Endothelial cell of umbilical vein (primary cell): Measurements from ENCODE around the gene SMARCAL1. TPM values are rescaled to one million over a fixed set of nuclear protein-coding genes. Genes with fewer than 3 reads are reported as not detected.

Source experiments
- BruUV-seq: library from RNA; stranded (reverse); fragments of 400-500 nt; replicated peaks from 2 replicates; lab custom pipeline; 2021; lab: Mats Ljungman, UMichigan
- CTCF ChIA-PET: fragments of 300-600, 350-600 bp; sonication (Branson Sonifier 250); formaldehyde crosslinking; loops from one replicate; lab custom pipeline; 2021; ENCODE audit warnings: antibody characterized with exemption, inconsistent platforms; lab: Charles Lee
- POLR2A ChIA-PET: fragments of 300-600, 350-600 bp; sonication (Branson Sonifier 250); formaldehyde crosslinking; loops from one replicate; lab custom pipeline; 2021; ENCODE audit warnings: antibody characterized with exemption, inconsistent platforms; lab: Charles Lee
- DNase-seq: peaks from one replicate; pipeline ENCODE4 v3.0.0-alpha.2; 2011; ENCODE audit warnings: low read depth, low spot score
- FAIRE-seq: peaks from 2 replicates; lab custom pipeline; 2011; peaks lifted over from hg19 to GRCh38; lab: Jason Lieb, UNC
- H2AFZ ChIP-seq: 2 replicates; pipeline ENCODE4 v1.6.0; 2012; ENCODE audit warnings: low read depth, low read length, control low read depth, inconsistent platforms
- H3K27ac ChIP-seq: 2 replicates; pipeline ENCODE4 v1.5.1; 2011; ENCODE audit warnings: low read depth, mild to moderate bottlenecking, control low read depth, low read length, moderate library complexity; ENCODE audit not compliant: insufficient read depth
- H3K27me3 ChIP-seq, 2 experiments: 2 replicates each; pipeline versions ENCODE4 v1.6.0 to v1.6.1; 2011; ENCODE audit warnings: low read length in 2 of 2, mixed read lengths in 1 of 2; ENCODE audit not compliant: control insufficient read depth in 2 of 2, insufficient read depth in 2 of 2
- H3K36me3 ChIP-seq, 2 experiments: 2 replicates in 1 of 2; 3 replicates in 1 of 2; pipeline ENCODE4 v1.5.1; 2011; ENCODE audit warnings: low read length in 2 of 2, mild to moderate bottlenecking in 1 of 2, moderate library complexity in 1 of 2; ENCODE audit not compliant: control insufficient read depth in 2 of 2, insufficient read depth in 2 of 2; ENCODE audit errors: extremely low read depth in 1 of 2
- H3K4me1 ChIP-seq: 3 replicates; pipeline ENCODE4 v1.5.1; 2011; ENCODE audit warnings: mild to moderate bottlenecking, low read length; ENCODE audit not compliant: control insufficient read depth, insufficient read depth; ENCODE audit errors: extremely low read depth
- H3K4me2 ChIP-seq: 2 replicates; pipeline ENCODE4 v1.6.1; 2011; ENCODE audit warnings: low read length, control low read depth, mixed read lengths; ENCODE audit not compliant: insufficient read depth
- H3K4me3 ChIP-seq, 3 experiments: fragments of 200-600 bp in 1 of 3; sonication (generic), shearing (Covaris generic) in 1 of 3; replicated peaks in 1 of 3; 2 replicates each; pipeline ENCODE4 v1.5.1; 2011 to 2016; ENCODE audit warnings: control low read depth in 3 of 3, low read length in 3 of 3, mild to moderate bottlenecking in 2 of 3, inconsistent platforms in 1 of 3, low read depth in 1 of 3, moderate library complexity in 1 of 3; ENCODE audit not compliant: insufficient read depth in 1 of 3
- H3K79me2 ChIP-seq: 2 replicates; pipeline ENCODE4 v1.6.0; 2012; ENCODE audit warnings: low read length, inconsistent platforms; ENCODE audit not compliant: control insufficient read depth, insufficient read depth
- H3K9ac ChIP-seq: replicated peaks from 2 replicates; pipeline ENCODE3; 2011; ENCODE audit warnings: low read length, control low read depth; ENCODE audit not compliant: insufficient read depth; ENCODE audit errors: extremely low read depth
- H3K9me1 ChIP-seq: replicated peaks from 3 replicates; pipeline ENCODE4 v1.6.0; 2011; ENCODE audit warnings: mild to moderate bottlenecking, low read length; ENCODE audit not compliant: control insufficient read depth, insufficient read depth; ENCODE audit errors: extremely low read depth
- H3K9me3 ChIP-seq: replicated peaks from 2 replicates; pipeline ENCODE4 v1.5.1; 2012; ENCODE audit warnings: low read length, inconsistent platforms; ENCODE audit not compliant: control insufficient read depth, insufficient read depth
- H4K20me1 ChIP-seq: replicated peaks from 2 replicates; pipeline ENCODE3; 2011; ENCODE audit warnings: mild to moderate bottlenecking, low read length; ENCODE audit not compliant: control insufficient read depth, insufficient read depth; ENCODE audit errors: extremely low read depth
- EZH2 ChIP-seq: IDR thresholded peaks from 2 replicates; pipeline ENCODE4 v1.6.1; 2012; ENCODE audit warnings: borderline replicate concordance, low read depth, mild to moderate bottlenecking, moderate library complexity, low read length, inconsistent platforms; ENCODE audit not compliant: severe bottlenecking
- FOS ChIP-seq: IDR thresholded peaks from 2 replicates; pipeline ENCODE4 v1.6.1; 2011; ENCODE audit warnings: mild to moderate bottlenecking, low read length, moderate library complexity, borderline replicate concordance; ENCODE audit not compliant: insufficient read depth
- GATA2 ChIP-seq: IDR thresholded peaks from 2 replicates; pipeline ENCODE4 v1.7.0; 2011; ENCODE audit warnings: low read depth, mild to moderate bottlenecking, moderate library complexity, mixed read lengths, low read length; ENCODE audit not compliant: insufficient read length, insufficient read depth
- JUN ChIP-seq: IDR thresholded peaks from 2 replicates; pipeline ENCODE4 v1.6.1; 2011; ENCODE audit warnings: borderline replicate concordance, low read depth; ENCODE audit not compliant: insufficient read length, insufficient read depth
- MYC ChIP-seq: IDR thresholded peaks from one replicate; pipeline ENCODE4 v1.6.1; 2011; ENCODE audit warnings: mild to moderate bottlenecking, low read depth, low read length
- POLR2A ChIP-seq: IDR thresholded peaks from 2 replicates; pipeline ENCODE4 v1.6.1; 2012; ENCODE audit warnings: low read depth, mild to moderate bottlenecking, control low read depth, low read length
- POLR2AphosphoS5 ChIP-seq: IDR thresholded peaks from 2 replicates; pipeline ENCODE4 v1.6.1; 2012; ENCODE audit warnings: low read depth, mild to moderate bottlenecking, control low read depth, low read length, moderate library complexity; ENCODE audit not compliant: insufficient read depth
- dilution Hi-C: fragments of 300-500 bp; cut with MboI; formaldehyde crosslinking; loops from one replicate; pipeline ENCODE4 v1.15.0; 2019; ENCODE audit warnings: low sequenced_read_pairs; ENCODE audit not compliant: extremely low pct_ligation_motif_present
- intact Hi-C: fragments of 100-400 bp; cut with micrococcal nuclease; formaldehyde crosslinking; loops from one replicate; pipeline ENCODE4 v1.10.0; 2022
- polyA plus RNA-seq, 4 experiments: library from polyadenylated mRNA; depleted of rRNA in 3 of 4; stranded (reverse) in 3 of 4; unstranded in 1 of 4; fragments of >200 nt; gene quantifications; 2 replicates each; pipeline versions ENCODE4 v1.2.1 to v1.2.3, GENCODE V29; 2011 to 2012; ENCODE audit warnings: missing spikeins in 1 of 4
- total RNA-seq: library from RNA; stranded (reverse); gene quantifications from 2 replicates; pipeline ENCODE4 v1.2.3, GENCODE V29; 2021
- TF ChIP-seq, protein P1 (sequence below): IDR thresholded peaks from 2 replicates; pipeline ENCODE4 v1.6.1; 2011; ENCODE audit not compliant: insufficient read depth, insufficient read length
- TF ChIP-seq, protein P2 (sequence below), 2 donors: IDR thresholded peaks; 1 replicate in 1 of 2; 2 replicates in 1 of 2; pipeline ENCODE4 v1.5.1; 2011; ENCODE audit warnings: low read length in 2 of 2, mild to moderate bottlenecking in 2 of 2, moderate library complexity in 2 of 2, control low read depth in 1 of 2, inconsistent platforms in 1 of 2, low read depth in 1 of 2; ENCODE audit not compliant: insufficient read depth in 1 of 2; ENCODE audit errors: extremely low read depth in 1 of 2

Gene SMARCAL1
- total and polyA plus RNA-seq, 2 donors (not counting 3 experiments of a cell fraction or from before 2014, with no cell fraction given): 25.4 to 30.7 TPM

DNA sequence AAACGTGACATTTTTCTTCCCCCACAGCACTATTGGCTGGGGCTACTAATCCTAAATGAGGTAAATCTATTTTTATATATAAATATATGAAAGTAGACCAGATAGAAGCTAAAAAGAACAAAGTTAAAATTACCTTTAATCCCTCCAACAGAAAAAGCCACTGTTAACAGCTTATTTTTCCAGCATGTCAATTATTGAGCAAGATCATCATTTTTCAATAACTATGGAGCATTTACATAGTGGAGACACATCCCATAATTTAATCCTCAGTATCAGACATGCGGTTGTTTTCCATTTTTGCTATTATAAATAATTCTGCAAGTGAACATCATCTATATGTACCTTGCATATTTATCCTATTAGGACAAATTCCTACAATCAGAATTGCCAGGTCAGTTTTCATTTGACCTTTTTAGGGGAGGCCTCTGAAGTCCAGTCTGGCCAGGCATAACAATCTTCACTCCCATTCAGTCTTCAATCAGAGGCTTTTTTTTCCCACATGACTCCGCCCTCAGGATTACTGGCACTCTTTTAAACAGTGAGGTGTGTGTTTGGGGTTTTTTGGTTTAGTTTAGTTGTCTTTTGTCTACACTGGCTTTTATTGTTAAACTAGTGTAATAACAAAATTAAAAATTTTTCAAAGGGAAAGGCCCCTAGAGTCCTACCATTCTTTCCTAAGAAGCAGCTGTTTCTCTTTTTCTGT lies 29.2 kb downstream of the SMARCAL1 start:
- Histone ChIP-seq H3K36me3 (peaks cover 3 to 11% of the 10 kb centered on the region in 2 experiments), H2AFZ (no peak overlapping the region), H3K9me1 (no peaks in the 10 kb centered on the region), H3K4me3 (no peak overlapping the region), H3K27ac (no peak overlapping the region), H4K20me1 (no peaks in the 10 kb centered on the region), H3K9me3 (no peaks in the 10 kb centered on the region), H3K4me1 (no peaks in the 10 kb centered on the region), H3K79me2 (no peaks in the 10 kb centered on the region), H3K9ac (no peak overlapping the region), H3K27me3 (no peaks in the 10 kb centered on the region), H3K4me2 (no peak overlapping the region)
- dilution Hi-C loops: no loop called here
- FAIRE-seq: no peak
- ChIA-PET CTCF (no interaction called here), POLR2A (no interaction called here)
- intact Hi-C loops: no loop called here
- BruUV-seq: no TSS peak
- TF ChIP-seq GATA2 (no peak), MYC (no peak), FOS (no peak), POLR2A (no peak), JUN (no peak), EZH2 (no peak), POLR2AphosphoS5 (no peak)
- TF ChIP-seq, protein P1, sequence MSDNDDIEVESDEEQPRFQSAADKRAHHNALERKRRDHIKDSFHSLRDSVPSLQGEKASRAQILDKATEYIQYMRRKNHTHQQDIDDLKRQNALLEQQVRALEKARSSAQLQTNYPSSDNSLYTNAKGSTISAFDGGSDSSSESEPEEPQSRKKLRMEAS: no peak
- TF ChIP-seq, protein P2, sequence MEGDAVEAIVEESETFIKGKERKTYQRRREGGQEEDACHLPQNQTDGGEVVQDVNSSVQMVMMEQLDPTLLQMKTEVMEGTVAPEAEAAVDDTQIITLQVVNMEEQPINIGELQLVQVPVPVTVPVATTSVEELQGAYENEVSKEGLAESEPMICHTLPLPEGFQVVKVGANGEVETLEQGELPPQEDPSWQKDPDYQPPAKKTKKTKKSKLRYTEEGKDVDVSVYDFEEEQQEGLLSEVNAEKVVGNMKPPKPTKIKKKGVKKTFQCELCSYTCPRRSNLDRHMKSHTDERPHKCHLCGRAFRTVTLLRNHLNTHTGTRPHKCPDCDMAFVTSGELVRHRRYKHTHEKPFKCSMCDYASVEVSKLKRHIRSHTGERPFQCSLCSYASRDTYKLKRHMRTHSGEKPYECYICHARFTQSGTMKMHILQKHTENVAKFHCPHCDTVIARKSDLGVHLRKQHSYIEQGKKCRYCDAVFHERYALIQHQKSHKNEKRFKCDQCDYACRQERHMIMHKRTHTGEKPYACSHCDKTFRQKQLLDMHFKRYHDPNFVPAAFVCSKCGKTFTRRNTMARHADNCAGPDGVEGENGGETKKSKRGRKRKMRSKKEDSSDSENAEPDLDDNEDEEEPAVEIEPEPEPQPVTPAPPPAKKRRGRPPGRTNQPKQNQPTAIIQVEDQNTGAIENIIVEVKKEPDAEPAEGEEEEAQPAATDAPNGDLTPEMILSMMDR (IDR thresholded peaks at IDR 0.05; ENCODE audit: extremely low read depth in 1 of 2, insufficient read depth in 1 of 2, low read depth in 1 of 2, low read length in 2 of 2): no peak
- DNase-seq: no peak
